ENCODE data around the gene EBI3.

DNA sequence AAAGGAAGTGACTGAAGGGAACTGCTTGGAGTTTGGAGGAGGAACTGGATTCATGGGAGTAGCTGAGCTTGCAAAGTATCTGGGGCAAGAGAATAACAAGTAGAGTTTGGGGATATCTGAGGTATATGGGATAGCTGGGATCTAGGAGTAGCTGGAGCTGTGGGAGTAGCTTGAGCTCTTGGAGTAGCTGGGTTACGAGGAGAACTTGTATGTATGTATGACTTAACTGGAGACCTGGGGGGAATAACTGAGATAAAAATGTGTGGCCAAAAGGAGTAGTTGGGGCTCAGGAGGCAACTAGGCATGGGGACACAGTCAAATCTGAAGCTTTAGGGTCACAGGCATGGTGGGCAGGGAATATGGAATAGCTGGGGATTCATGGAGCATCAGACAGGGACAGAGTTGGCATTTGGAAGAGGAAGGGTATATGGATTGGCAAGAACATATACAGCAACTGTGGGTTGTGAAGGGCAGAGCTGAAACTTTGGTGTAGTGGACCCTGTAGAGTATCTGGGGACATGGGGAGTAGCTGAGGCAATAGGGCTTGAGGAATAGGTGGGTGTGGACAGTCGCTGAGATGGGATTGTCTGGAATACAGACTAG is 28.3 kb upstream of the EBI3 start:
- TF ChIP-seq, protein P1, sequence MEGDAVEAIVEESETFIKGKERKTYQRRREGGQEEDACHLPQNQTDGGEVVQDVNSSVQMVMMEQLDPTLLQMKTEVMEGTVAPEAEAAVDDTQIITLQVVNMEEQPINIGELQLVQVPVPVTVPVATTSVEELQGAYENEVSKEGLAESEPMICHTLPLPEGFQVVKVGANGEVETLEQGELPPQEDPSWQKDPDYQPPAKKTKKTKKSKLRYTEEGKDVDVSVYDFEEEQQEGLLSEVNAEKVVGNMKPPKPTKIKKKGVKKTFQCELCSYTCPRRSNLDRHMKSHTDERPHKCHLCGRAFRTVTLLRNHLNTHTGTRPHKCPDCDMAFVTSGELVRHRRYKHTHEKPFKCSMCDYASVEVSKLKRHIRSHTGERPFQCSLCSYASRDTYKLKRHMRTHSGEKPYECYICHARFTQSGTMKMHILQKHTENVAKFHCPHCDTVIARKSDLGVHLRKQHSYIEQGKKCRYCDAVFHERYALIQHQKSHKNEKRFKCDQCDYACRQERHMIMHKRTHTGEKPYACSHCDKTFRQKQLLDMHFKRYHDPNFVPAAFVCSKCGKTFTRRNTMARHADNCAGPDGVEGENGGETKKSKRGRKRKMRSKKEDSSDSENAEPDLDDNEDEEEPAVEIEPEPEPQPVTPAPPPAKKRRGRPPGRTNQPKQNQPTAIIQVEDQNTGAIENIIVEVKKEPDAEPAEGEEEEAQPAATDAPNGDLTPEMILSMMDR (IDR thresholded peaks at IDR 0.05), result no peak
- TF ChIP-seq POLR2AphosphoS5 (IDR thresholded peaks at IDR 0.05; ENCODE audit: insufficient read depth in 1 of 2, low read depth in 1 of 2) (no peak), POLR2A (IDR thresholded peaks at IDR 0.05) (no peak)

All from vagina (tissue), 2 donors.